HCEC 1CT (cell line): ENCODE measurements around the gene TNNT2.

Experiments
- DNase-seq: peaks from one replicate; pipeline ENCODE4 v3.0.0-alpha.2; 2017

TNNT2 gene

DNA sequence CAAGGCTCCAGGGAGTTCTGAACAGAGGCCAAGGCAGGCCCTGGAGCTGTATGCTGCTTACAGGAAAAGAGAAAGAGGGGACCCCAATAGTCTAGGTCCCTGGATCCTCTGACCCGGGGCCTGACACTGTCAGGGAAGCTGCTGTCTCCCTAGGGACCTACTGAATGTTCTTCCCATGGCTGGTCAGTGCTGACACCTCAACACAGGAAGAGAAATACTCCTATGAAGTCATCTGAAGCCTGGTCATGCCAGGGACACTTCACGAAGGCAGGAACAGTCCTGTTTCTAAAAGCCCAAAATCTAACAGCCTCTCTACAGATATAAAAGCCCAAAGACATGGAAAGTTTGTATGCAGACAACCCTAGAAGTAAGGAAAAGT lies 23.4 kb upstream of the TNNT2 start:
- no peak for DNase-seq

DNA sequence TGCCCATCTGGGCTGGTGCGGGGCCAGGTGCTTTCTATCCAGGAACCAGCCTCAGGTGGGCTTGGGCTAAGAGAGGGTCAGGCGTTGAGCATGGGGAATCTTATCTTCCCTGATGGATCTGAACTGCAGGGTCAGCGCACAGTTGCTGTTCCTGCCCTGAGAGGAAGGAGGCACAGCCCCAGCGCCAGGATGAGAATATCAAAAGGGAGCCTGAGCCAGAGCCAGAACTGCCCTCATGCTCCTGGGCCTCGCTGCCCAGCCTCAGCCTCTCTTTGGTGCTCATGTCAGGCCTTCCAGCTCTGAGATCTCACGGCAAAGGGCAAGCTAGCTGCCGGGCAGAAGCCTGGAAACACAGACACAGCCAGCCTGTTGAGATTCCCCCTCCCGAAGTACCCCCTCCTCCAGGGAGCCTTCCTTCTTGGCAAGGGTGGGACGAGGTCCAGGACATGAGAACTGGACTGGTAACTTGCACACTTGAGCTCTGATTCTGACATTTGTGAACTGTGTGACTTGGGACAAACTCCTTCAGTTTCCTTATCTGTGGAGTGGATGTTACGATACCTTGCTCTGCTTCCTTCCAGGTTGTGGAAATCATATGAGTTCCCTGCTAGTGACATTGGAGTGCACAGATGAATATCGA lies 22.9 kb upstream of the TNNT2 start:
- DNase-seq: no peak

DNA sequence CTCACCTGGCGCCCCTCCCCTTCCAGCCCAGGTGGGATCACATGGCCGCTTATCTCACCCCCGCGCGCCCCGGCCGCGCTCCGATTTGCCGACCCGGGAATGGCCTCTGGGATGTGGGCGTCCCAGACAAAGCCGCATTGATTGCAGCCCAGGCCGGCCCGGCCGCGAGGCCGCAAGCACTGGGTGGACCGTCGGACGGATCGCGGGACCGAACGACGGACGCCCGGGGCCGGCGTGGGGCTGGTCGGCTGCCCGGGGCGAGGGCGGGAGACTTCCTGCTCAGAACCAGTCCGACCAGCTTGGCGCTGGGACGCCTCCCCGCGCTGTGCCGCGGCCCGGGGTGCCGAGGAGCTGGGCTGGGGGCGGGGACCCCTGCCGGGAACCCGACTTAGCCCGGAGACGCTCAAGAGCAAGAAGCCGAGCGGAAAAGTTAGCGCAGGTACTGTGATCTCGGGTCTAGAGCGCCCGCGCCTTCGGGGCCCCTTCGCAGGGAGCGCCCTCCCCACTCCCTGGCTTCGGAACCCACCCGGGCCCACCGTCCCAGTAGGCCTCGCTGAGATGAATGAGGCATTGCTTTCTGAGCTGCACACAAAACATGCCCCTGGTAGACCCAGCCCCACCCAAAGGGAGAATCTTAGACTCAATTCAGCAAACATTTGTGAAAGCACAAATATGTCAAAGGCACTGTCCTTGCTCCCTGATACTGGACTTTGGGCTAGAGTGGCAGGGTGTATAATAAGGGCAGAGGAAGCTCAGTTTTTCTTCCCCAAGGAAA lies 22.1 kb upstream of the TNNT2 start:
- DNase-seq: no peak

DNA sequence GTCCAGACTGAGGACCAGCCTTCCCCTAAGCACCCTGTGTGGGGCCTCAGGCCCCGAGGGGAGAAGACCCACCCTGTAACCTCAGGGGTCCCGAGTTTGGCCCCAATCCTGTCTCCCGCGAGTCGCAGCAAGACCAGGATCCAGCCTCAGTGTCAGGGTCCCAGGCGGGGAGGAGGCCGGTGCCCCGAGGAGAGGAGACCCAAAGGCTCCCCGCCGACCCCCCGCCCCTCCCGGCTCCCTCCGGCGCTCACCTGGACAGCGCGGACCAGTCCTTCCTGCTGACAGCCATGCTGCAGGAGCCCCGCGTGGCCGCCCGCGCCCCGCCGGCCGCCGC lies 21.5 kb upstream of the TNNT2 start, which contains the start of gene LAD1:
Gene LAD1, minus strand, starts transcription at position 307 of the 334 bp plus-strand sequence. Its CDS starts 18 bp downstream, at position 289.
- no peak for DNase-seq

DNA sequence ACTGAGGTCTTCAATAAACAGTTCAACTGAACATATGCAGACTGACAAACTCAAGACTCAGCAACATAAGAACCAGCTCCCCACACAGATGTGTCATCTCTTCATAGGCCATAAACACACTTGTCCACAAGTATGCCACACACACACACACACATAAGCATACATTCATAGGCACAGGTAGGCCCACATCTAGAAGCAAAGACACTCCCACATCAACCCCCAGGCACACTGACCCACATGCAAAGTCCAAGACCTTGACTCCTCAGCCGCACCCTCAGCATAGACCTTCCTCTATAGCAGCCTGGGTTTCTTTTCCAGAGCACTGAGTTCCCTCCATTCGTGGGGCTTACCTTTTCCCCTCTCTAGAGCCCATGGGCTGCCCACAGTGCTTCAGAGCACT lies 20.2 kb upstream of the TNNT2 start:
- no peak for DNase-seq

DNA sequence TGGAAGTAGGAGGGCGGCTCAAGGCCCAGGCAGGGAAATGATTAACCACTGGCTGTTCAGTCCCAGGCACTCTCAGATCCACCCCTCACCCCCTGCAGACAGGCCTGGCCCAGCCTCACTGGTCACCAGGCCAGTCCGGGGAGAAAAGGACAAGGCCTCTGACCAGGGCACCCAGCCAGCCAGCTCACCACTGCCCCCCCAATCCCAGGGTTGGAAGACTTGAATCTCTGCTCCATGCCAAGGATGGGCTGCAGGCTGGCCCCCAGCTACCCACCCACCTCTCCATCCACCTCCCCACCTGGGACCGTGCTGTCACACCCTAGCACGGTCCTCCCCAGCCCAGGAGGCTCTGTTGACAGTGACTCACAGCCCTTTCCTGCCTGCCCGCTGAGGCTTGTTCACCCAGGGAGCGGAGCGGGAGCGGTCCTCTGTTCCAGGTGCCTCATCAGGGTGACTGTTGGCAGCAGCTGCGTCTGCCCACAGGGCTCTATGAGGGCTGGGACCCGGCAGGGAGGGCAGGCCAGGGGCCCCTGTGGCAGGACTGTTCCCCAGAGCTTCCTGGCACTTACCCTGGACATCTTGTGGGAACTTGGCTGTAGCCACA lies 19.5 kb upstream of the TNNT2 start:
- no peak for DNase-seq

DNA sequence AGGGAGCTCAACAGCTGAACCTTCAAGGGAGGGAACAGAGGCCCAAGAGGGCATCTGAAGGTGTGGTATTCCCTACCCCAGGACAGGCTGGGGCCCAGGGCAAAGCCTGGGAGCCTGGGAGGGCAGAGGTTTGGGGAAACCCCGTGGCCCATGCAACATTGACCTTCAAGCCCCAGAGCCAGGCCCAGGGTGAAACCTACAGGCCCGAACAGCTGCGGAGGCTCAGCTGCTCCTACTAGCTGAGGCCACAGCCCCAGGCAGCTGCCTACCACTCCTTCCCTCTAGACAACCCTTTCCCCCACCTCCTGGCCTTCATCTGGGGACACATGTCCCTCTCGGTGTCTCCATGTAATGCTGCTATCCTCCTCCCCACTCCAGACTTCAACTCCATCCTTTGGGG lies 18.5 kb upstream of the TNNT2 start:
- no peak for DNase-seq

DNA sequence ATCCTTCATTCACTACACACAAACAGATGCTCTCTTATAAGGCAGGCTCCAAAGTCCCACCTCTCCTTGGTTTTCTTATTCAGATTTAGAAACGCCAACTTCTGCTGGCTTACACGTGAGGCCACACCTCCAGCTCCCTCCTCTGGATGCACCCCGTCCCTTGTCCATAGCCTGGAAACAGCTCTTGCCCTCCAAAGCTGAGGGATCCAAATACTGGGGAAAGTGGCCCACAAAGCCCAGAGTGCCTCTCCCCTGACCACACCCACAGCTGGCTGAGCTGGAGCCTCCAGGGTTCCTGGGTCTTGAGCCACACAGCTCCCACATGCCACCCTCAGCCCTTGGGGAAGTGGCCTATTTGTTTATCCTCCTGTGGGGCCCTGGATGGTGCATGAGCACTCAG lies 17.1 kb upstream of the TNNT2 start:
- no peak for DNase-seq

DNA sequence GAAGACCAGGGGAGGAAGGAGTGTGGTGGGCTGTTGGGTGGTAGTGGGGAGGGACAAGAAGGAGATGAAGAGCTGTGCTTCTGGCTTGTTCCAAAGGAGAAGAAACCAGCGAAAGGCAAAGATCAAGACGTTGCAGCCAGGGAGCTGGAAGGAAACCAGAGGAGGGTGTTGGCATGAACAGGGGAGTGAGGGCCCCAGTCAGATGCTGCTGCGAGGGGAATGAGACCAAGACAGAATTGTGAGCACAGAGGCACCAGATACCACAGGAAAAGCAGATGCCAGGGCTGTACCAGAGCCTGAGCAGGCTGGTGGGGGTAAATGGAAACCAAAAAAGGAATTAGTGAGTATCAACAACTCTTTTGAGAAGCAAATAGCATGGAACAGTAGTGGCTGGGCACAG lies 15.6 kb upstream of the TNNT2 start:
- DNase-seq: no peak

DNA sequence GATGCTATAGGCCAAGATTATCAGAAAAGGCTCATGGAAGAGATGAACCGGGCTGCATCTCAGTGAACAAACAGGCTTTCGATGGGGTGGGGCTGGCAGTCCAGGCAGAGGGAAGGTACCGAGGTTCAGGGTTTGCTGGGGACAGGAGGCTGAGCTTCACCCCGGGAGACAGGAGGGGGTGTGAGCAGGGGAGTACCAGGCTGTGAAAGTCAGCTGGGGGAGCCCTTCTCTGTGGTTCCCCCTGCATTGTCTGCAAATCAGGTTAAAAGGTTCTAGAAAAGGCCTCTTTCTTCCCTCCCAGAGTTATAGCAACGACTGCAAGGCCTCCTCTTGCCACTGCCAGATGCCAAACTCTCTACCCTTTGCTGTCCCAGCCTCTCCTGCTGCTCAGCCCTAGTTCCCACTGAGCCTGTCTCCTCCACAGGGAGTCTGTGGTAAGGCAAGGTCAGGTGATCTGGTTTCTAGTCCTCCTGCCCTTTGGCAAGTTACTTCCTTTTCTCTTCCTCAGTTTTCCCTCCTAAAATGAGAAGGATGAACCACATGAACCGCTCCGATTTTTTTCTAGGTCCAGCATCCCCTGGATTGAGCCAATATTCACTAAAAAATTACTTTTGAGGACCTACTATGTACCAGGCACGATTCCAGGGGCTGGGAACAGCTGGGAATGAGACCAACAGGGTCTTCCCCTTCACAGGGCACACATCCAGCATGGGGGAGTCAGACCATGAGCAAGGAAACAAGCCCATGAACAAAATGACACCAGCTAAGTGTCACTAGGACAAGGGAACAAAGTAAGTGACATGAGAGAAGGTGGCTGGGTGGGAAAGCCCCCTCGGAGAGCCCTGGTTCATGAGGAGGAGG lies 14.4 kb upstream of the TNNT2 start:
- DNase-seq: peak; percentile 11

DNA sequence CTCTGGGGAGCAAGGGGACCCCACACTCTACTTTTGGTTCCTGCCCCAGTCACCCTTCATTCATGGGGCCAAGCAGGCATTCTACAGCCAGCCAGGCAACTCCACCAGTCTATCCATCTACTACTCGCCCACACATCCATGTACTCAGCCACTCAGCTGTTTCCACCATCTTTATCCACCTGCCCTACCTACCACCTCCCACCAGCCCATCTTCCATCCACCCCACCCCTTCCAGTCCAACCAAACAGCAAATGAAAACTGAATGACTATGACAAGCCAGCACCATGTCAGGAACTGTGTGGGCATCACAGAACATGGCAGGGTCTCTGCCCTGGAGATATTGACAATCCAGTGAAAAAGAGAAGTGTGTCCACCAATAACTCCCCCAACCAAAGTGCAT lies 13.7 kb upstream of the TNNT2 start:
- DNase-seq: no peak

DNA sequence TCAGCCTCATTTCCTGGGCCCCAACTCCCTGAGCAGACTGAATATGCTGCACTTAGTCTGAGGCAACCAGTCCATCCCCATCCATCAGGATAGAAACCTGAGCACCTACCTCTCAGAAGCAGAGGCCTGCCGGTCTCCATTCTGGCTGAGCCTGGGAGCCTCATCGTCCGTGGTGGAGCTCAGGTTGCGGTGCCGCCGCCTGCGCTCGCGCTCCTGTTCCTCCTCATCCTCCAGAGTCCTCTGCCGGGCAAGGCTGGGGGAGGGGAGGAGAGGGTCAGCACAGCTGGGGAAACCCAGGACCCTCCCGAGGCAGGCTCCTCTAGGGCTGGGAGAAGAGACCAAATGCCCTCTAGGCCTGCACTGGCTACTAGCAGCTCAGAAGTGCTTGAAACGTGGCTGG lies 11.6 kb upstream of the TNNT2 start:
- no peak for DNase-seq

DNA sequence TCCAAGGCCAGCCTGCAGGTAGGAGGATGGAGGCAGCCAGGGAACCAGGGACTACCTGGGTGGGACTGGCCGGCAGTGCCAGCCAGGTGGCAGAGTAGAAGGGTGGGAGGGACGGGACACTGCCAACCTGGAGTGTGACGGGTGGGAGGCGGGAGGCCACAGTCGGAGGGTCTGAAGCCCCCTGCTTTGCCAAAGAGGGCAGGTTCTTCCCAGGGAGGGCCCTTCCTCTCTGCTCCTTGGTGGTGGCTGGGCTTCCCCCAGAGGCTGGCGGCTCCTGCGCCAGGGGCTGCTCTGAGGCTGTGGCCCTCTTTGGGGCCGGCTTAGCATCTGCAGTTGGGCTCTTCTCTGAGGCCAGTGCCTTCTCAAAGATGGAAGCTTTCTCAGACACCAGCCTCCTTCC lies 8.7 kb upstream of the TNNT2 start:
- no peak for DNase-seq

DNA sequence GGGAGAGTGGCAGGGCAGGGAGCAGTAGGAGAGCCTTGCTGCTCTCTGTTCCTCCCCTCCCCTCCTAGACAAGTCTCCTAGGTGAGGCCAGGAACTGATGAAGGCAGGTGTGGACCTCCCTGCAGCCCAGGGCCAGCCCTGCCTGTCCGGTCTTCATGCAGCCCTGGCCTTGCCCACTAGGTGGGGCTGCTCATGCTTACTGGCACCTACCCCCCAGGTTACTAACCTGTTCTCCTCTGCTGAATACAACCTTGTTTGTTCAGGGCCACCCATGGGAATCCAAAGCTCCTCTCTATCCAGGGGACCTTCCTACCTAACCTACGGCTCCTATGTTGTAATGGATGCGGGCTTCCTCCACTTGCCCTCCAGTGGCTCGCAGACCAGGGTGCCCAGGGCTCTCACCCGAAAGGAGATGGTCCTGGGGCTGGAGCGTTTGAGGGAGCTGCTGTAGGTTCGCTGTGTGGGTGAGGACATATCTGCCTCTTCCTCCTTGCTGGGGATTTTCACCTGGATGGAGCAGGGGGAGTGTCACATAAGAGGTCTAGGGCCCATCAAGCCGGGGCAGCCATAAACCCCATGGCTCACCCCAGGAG lies 7.9 kb upstream of the TNNT2 start:
- DNase-seq: peak; percentile 29

DNA sequence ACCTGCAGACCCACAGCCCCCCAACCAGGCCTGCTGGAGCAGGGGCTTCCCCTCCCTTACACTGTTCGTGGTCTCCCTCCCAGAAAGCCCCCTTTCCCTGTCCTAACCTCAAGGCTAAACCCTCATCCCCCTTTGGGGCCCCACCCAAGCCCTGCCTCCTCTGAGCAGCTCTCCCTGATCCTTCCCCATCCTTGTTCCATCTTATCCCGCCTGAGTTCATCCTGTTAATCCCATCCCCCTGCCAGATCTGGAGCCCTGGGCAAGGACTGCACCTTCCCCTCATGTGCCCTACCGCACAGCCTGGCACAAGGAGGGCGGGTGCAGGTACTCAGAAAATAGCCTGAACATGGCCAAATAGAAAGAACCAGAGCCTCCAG lies 6.9 kb upstream of the TNNT2 start:
- DNase-seq: no peak

DNA sequence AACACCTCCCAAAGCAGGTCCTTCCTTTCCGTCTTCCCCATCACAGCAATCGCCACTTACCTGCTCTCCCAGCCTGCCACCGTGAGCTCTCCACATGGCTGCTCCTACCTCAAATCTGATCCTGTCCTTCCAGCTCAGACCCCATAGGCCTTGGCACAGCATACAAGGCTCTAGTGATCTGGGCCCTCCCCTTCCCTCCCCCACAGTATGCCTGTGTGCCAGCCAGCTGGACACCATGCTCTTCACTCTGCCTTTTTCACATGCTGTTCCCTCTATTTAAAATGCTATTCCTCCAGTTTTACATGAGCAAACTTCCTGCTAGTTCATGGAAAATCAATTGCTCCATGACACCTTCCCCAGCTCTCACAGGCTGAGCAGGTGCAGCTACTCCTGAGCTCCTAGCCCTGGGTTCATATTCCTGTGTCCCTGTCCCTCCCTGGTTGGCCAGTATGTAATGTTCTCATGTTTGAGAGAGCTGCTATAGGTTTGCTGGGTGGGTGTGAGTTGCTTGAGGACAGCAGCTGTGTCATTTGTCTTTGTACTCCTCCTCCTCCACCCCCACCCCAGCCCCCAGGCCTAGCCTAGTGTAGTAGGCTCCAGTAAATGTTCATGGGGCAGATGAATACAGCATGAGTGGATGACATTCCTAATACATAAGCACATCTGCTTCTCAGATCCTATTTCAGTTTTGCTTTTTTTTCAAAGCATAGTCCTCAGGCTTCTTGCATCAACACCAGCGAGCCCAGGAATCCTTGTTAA lies 6.3 kb upstream of the TNNT2 start:
- peak; percentile 90 for DNase-seq

DNA sequence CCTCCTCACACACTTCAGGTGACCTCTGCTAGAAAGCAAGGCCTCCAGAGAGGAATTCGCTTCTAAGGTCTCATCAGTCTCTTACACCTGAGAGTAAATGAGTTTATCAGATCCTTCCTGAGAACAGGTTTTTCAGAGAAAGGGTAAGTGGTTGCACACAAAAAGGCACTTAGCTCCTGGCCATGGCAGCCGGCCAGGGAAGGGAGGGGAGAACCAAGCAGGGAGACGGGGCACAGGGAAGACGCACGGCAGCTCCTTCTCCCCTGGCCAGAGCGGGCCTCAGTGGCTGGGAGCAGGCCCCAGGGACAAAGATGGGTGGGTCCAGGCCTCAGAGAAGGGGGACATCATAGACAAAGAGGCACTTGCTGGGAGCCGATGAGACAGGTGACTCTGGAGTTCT lies 3.6 kb upstream of the TNNT2 start:
- no peak for DNase-seq

DNA sequence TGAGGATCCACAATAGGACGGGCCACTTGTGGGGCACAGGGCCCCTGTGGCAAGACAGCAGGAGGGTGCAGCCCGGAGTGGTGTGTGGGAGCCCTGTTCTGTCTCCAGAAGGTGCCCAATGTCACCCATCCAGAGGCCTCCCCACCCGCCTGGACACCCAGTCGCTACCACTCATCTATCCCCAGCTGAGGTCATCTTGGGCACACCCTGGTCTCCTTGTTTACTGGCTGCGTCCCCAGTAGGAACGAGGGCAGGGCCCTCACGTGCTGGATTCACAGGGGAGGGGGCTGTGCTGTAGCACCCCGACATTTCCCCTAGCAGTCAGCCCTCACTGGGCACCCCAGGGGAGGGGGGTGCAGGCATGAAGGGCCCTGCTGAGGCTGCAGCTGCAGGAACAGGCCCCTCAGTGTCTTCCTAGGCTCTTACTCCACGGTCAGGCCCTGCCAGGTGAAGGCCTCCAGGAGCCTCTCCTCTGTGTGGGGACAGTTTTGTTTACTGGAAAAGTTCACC lies 2.3 kb upstream of the TNNT2 start:
- DNase-seq: no peak

DNA sequence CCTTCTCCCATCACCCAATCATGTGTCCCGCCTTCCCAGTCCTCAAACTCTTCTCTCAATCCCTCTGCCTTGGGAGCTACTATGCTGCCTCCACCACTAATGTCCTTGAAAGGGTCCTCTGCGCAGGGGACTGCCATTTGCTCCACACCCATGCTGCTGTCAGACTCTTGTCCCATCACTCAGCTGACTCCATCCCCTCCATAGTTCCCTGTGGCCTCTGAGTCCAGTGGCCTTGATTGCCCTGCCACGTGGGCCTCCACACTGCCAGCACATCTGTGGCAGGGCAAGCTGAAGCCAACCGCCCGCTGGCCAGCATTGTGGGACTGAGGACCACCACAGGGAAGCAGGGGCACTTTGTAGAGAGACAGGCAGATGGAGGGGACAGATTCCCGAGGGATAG lies 1.3 kb upstream of the TNNT2 start:
- no peak for DNase-seq

DNA sequence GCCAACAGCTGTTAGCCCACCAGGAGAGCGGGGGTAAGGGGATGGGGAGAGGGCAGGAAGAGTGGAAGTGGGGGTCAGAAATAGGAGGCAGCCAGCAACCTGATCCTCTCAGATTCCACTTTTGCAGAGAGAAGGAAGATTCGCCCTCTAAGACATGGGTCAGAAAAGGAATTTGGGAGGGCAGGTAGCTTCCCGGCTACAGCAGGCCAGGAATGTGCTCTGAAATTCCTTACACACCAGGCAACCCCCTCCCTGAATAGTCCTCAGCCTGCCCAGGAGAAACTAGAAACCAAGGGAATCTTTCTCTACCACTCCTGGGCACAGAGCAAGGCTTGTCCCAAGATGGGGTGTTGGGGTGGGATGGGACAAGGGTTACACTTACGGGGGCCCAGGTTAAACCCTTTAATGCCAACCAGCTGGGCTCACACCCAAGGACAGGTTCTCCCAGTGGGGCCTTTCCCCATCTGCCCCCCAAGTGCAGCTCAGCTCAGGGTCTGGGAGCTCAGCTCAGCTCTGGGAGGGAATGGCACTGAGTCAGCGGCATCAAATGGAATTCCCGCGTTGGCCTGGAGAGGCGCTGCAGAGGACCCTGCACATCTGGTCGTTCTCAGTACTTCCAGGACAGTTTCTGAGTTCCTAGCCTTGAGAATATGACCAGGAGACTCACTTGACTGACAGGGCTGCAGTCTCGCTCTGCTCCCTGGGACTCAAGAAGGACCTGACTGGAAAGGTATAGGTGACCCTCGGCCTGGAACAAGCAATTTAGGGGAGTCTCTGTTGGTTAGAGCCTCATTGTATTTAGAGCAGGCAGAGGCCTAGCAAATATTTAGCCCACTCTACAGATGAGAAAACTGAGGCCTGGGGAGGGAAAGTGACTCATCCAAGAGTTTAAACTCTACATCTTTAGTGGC lies 761 bp downstream of the TNNT2 start:
- DNase-seq: peak; percentile 50

DNA sequence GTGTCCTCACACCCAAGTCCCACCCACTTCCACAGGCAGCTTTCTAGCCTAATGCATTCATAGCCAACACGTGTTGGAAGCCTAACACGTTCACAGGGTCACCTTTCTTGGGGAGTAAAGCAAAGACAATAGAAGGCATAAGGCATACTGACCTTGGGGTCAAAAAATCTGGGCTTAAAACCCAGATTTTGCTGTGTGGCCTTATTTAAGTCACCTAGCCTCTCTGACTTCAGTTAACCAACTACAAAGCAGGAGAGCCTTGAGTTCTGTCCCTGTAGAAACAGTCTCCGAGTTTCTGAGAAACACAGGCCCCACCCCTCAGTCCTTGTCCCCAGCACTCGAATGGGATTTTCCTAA lies 1.4 kb downstream of the TNNT2 start:
- no peak for DNase-seq
